GM12865 (cell line): ENCODE results near the gene CPNE4.

ENCODE experiments used
- DNase-seq: peaks from one replicate; pipeline ENCODE4 v3.0.0; 2010; ENCODE audit warnings: low read depth
- H3K4me3 ChIP-seq: 2 replicates; pipeline ENCODE4 v1.5.1; 2011; ENCODE audit warnings: mild to moderate bottlenecking, low read depth, low read length, control low read depth
- TF ChIP-seq, protein P1 (sequence below): IDR thresholded peaks from 2 replicates; pipeline ENCODE4 v1.5.1; 2011; ENCODE audit warnings: low read length, control low read depth, low read depth, inconsistent platforms; ENCODE audit not compliant: insufficient read depth; ENCODE audit errors: missing control alignments

CPNE4 gene

DNA sequence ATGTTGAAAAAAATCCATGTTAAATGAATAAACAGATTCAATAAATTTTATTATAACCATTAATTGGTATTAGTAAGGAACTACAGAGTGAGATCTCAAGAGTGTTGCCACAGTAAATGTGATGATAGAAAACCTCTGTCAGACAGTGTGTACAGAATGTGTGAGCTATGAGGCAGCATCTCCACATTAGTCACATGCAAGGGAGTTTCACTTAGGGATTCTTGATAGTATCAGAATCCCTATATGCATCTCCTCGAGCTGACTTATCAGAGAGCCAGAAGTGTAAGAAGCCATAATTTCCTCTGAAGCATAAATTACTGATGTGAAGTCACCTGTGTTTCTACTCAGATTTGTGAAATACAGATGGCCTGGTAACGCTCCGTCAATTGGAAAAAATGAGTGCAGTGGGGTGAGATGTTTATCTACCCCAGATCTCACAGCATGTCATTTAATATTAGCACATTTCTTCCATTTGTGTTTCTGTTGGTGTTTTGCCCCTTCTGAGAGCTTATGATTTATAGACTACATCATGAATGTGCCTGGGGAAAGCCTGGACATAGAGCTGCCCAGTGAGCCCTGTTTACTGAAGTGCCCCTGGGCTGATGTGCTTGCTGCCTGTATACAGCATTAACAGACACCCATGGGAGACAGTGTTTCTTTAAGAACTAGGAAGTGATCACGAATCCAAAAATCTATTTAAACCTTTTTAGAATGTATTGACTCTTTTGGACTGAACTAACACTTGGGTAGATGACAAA is 262.4 kb downstream of the CPNE4 start:
- DNase-seq, result no peak
- TF ChIP-seq, protein P1, sequence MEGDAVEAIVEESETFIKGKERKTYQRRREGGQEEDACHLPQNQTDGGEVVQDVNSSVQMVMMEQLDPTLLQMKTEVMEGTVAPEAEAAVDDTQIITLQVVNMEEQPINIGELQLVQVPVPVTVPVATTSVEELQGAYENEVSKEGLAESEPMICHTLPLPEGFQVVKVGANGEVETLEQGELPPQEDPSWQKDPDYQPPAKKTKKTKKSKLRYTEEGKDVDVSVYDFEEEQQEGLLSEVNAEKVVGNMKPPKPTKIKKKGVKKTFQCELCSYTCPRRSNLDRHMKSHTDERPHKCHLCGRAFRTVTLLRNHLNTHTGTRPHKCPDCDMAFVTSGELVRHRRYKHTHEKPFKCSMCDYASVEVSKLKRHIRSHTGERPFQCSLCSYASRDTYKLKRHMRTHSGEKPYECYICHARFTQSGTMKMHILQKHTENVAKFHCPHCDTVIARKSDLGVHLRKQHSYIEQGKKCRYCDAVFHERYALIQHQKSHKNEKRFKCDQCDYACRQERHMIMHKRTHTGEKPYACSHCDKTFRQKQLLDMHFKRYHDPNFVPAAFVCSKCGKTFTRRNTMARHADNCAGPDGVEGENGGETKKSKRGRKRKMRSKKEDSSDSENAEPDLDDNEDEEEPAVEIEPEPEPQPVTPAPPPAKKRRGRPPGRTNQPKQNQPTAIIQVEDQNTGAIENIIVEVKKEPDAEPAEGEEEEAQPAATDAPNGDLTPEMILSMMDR, result no peak
- no peak overlapping the region for H3K4me3 ChIP-seq

DNA sequence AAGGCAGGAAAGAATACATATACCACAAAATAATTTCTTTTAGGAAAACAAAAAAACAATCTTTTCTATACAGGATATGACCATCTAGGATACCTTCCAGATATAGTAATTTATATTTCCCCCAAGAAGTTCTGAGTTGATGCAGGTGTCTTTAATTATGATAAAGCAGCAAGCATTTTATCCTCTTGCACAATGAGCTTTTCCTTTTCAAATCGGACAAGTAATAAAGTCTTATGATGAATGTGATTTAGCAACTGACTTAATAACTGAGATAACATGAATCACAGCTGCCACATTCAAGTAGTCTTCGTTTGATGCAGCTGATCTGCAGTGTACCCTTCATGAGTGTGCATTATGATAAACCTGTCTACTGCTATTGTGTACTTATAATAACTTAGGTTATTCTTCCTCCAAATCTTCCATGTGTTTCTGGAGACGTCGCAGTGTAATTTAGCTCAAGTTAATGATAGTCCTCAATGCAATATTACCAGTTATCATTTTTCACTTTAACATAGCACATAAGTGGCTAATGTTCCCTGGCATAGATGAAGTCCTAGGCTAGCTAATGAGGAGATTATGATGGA is 271.7 kb downstream of the CPNE4 start:
- no peak for DNase-seq
- TF ChIP-seq, protein P1, result no peak
- H3K4me3 ChIP-seq, result no peak overlapping the region

DNA sequence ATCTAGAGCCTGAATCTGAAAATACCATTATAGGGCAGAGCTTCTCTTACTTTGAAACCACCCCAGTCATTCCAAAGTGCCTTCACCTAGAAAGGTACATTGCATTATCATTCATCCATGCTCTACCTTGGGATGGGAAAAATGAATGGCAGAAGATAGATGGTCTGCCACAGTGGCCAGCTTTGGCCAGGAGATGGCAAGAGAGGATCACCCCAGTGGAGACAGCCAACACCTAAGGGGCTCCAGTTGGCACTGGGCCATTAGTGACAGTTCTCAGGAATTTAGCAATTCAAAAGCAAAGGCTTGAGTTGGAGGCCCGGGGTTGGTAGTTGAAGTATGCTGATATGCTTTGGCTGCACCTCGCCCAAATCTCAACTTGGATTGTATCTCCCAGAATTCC is 278.4 kb downstream of the CPNE4 start:
- DNase-seq, result no peak
- TF ChIP-seq, protein P1, result no peak
- no peak overlapping the region for H3K4me3 ChIP-seq

DNA sequence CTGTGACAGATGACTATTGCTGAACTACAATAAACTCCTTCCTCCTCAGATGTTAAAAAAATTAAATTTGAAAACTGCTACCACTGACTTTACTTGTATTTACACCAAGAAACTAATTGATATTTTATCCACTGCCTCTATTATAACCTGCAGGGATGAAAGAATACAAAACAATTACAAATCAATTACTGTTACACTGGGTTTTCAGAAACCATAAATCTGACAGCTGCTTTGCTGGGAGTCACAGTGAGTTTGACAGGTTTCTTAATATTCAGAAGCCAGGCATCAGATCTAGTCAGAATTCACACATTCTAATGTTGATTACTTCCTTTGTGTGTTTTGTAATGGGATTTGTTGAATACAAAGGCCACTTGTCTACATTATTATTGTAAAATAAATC is 279.4 kb downstream of the CPNE4 start:
- DNase-seq, result no peak
- no peak overlapping the region for H3K4me3 ChIP-seq
- TF ChIP-seq, protein P1, result no peak

DNA sequence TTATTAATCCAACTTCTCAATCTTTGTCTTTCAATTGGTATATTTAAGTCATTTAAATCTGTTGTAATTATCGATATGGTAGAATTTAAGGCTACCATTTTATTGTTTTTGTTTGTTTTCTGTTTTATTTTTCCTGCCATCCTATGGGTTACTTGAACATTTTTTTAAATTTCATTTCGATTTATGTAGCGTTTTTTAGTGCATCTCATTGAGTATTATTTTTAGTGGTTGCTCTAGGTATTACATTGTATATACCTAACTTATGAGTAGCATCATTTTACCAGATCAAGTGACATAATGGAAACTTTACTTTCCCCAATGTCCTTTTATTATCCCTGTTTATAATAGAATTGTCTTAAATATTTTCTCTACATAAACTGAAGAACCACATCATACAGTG is 284.6 kb downstream of the CPNE4 start:
- TF ChIP-seq, protein P1, result no peak
- no peak overlapping the region for H3K4me3 ChIP-seq
- DNase-seq, result no peak

DNA sequence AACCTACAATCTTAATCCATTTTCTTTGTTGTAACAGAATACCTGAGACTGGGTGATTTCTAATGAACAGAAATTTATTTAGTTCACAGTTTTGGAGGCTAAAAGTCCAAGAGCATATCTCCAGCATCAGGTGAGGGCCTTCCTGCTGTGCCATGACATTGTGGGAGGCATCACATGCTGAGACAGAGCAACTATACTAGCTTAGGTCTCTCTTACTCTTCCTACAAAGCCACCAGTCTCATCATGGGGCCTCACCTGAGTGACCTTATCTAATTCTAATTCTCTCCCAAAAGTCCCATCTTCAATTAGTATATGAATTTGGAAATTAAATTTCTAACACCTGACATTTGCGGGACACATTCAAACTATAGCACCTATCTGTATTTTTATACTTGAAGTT is 285.0 kb downstream of the CPNE4 start:
- DNase-seq, result no peak
- TF ChIP-seq, protein P1, result no peak
- H3K4me3 ChIP-seq, result no peak overlapping the region

DNA sequence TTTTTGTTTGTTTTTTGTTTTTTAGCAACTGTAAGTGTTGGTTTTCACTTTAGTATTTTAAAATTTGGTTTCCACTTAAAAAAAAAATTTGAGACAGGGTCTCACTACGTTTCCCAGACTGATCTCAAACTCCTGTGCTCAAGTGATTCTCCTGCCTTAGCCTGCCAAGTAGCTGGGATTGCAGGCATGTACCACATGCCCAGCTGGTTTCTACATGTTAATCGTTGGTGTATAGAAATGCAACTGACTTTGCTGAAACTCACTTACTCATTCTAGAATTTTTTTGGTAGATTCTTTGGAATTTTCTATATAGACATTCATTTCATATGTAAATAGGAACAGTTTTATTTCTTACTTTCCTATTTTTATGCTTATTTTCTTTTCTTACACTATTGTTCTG is 287.3 kb downstream of the CPNE4 start:
- TF ChIP-seq, protein P1, result no peak

More for the DNA sequence above, 287.3 kb downstream of the CPNE4 start:
- DNase-seq, result no peak
- H3K4me3 ChIP-seq, result no peak overlapping the region
